Hepatocyte (in vitro differentiated cells): ENCODE data around the gene NME2. TPM values are rescaled to one million over a fixed set of nuclear protein-coding genes. Genes with fewer than 3 reads are reported as not detected.
"Not testable (repeated sequence)": the region's sequence is repeated elsewhere in the genome, so short reads cannot be mapped to it uniquely, and the experiment has no call there.

Source experiments
- DNase-seq: peaks from one replicate; pipeline ENCODE4 v3.0.0-alpha.2; 2016; ENCODE audit warnings: low spot score
- H2AFZ ChIP-seq: fragments of 200-600 bp; sonication (generic); 2 replicates; pipeline ENCODE4 v1.6.0; 2016; ENCODE audit warnings: antibody characterized with exemption, mild to moderate bottlenecking
- H3K27ac ChIP-seq: fragments of 200-600 bp; sonication (generic); 2 replicates; pipeline ENCODE4 v1.5.1; 2016; ENCODE audit warnings: mild to moderate bottlenecking
- H3K27me3 ChIP-seq: fragments of 200-600 bp; sonication (generic); 2 replicates; pipeline ENCODE4 v1.6.1; 2016
- H3K36me3 ChIP-seq: fragments of 200-600 bp; sonication (generic); replicated peaks from 2 replicates; pipeline ENCODE4 v1.5.1; 2016; ENCODE audit warnings: low read depth; ENCODE audit not compliant: insufficient read depth
- H3K4me1 ChIP-seq: fragments of 200-600 bp; sonication (generic); 2 replicates; pipeline ENCODE4 v1.5.1; 2016; ENCODE audit warnings: mild to moderate bottlenecking, moderate library complexity; ENCODE audit not compliant: insufficient read depth
- H3K4me2 ChIP-seq: fragments of 200-600 bp; sonication (generic); 2 replicates; pipeline ENCODE4 v1.6.0; 2016
- H3K4me3 ChIP-seq: fragments of 200-600 bp; sonication (generic); 2 replicates; pipeline ENCODE4 v1.5.1; 2016; ENCODE audit warnings: mild to moderate bottlenecking
- H3K79me2 ChIP-seq: fragments of 200-600 bp; sonication (generic); 2 replicates; pipeline ENCODE4 v1.6.0; 2017; ENCODE audit warnings: mild to moderate bottlenecking
- H3K9me2 ChIP-seq: fragments of 200-600 bp; sonication (generic); replicated peaks from 2 replicates; pipeline ENCODE4 v1.6.0; 2017; ENCODE audit warnings: mild to moderate bottlenecking; ENCODE audit not compliant: insufficient read depth
- H3K9me3 ChIP-seq: fragments of 200-600 bp; sonication (generic); 2 replicates; pipeline ENCODE4 v1.5.1; 2016; ENCODE audit warnings: low read depth, mild to moderate bottlenecking
- H4K20me1 ChIP-seq: fragments of 200-600 bp; sonication (generic); 2 replicates; pipeline ENCODE4 v1.6.0; 2016; ENCODE audit warnings: mild to moderate bottlenecking; ENCODE audit not compliant: insufficient read depth, poor library complexity, severe bottlenecking
- CTCF ChIP-seq: fragments of 200-600 bp; sonication (generic); IDR thresholded peaks from 2 replicates; pipeline ENCODE4 v1.5.1; 2016; ENCODE audit warnings: antibody characterized with exemption, mild to moderate bottlenecking; ENCODE audit not compliant: poor library complexity
- EZH2 ChIP-seq: fragments of 200-600 bp; sonication (generic); IDR thresholded peaks from 2 replicates; pipeline ENCODE4 v1.6.1; 2016; ENCODE audit warnings: antibody characterized with exemption, mild to moderate bottlenecking, borderline replicate concordance
- EZH2phosphoT487 ChIP-seq: fragments of 200-600 bp; sonication (generic); IDR thresholded peaks from one replicate; pipeline ENCODE4 v1.6.1; 2018; ENCODE audit warnings: antibody characterized with exemption, mild to moderate bottlenecking, low read depth, moderate library complexity; ENCODE audit not compliant: unreplicated experiment, severe bottlenecking
- WGBS: methylation state at CpG from one replicate; pipeline ENCODE4 v1.1.6; 2016; ENCODE audit warnings: low lambda C conversion rate; ENCODE audit errors: missing lambda C conversion rate; 5-methylcytosine and 5-hydroxymethylcytosine counted together
- polyA plus RNA-seq: library from polyadenylated mRNA; unstranded; fragments of >200 nt; fragmentation: Nextera tagmentation; extraction: Ambion mirVana; gene quantifications from 2 replicates; pipeline ENCODE4 v1.2.1, GENCODE V29; 2016
- total RNA-seq: library from RNA; depleted of rRNA; stranded (reverse); fragments of >200 nt; gene quantifications from 2 replicates; pipeline ENCODE4 v1.2.3, GENCODE V29; 2014

Gene NME2
- total and polyA plus RNA-seq, 2 experiments from 2014 or later: 290 to 531 TPM

- Histone ChIP-seq H3K4me3 (peak overlapping the region; percentile 97), H3K36me3 (no peaks in the 10 kb centered on the region), H3K4me2 (peak overlapping the region; percentile 87), H2AFZ (peak overlapping the region; percentile 48), H3K27ac (peak overlapping the region; percentile 100), H4K20me1 (peaks cover 41% of the 10 kb centered on the region), H3K4me1 (peaks cover 23% of the 10 kb centered on the region), H3K9me2 (no peaks in the 10 kb centered on the region), H3K27me3 (no peaks in the 10 kb centered on the region), H3K9me3 (no peaks in the 10 kb centered on the region), H3K79me2 (peaks cover 52% of the 10 kb centered on the region)
- no peak for DNase-seq
- under 1% methylated on average over 36 of the region's 42 CpGs for WGBS
- TF ChIP-seq EZH2phosphoT487 (no peak), CTCF (no peak), EZH2 (no peak)
These were observed 45.9 kb upstream of the NME2 start for GRCh38 chr17:51120357-51120738.

GRCh38 chr17:51120739-51121619 lies 45.2 kb upstream of the NME2 start, which contains the start of gene SPAG9:
Gene SPAG9 (minus strand): TSS chr17:51120868. CDS start chr17:51120656, 212 bp downstream.
- Histone ChIP-seq H3K4me3 (peak within 1 kb of the TSS; percentile 97), H4K20me1 (peaks cover 37% of the 10 kb centered on the region), H3K36me3 (no peaks in the 10 kb centered on the region), H3K4me2 (peak within 1 kb of the TSS; percentile 87), H3K9me3 (no peaks in the 10 kb centered on the region), H3K27ac (peak within 1 kb of the TSS; percentile 100), H3K9me2 (no peaks in the 10 kb centered on the region), H3K79me2 (peaks cover 46% of the 10 kb centered on the region), H3K27me3 (no peaks in the 10 kb centered on the region), H2AFZ (peak within 1 kb of the TSS; percentile 48), H3K4me1 (peaks cover 23% of the 10 kb centered on the region)
- no peak for TF ChIP-seq CTCF
- DNase-seq: peak; percentile 99
- WGBS: 1% methylated on average over 21 of the region's 68 CpGs

- DNase-seq: peak; percentile 97
- no peaks in the 10 kb centered on the region for H3K36me3 ChIP-seq
- H3K4me3 ChIP-seq: peak overlapping the region; percentile 52
- peaks cover 28% of the 10 kb centered on the region for H4K20me1 ChIP-seq
- H3K79me2 ChIP-seq: peaks cover 37% of the 10 kb centered on the region
- H3K27me3 ChIP-seq: no peaks in the 10 kb centered on the region
- H3K9me3 ChIP-seq: no peaks in the 10 kb centered on the region
- TF ChIP-seq CTCF: no peak
- TF ChIP-seq EZH2phosphoT487: no peak
- TF ChIP-seq EZH2: no peak
- H3K9me2 ChIP-seq: no peaks in the 10 kb centered on the region
- H2AFZ ChIP-seq: peak overlapping the region; percentile 57
- peak overlapping the region; percentile 100 for H3K27ac ChIP-seq
- H3K4me2 ChIP-seq: peak overlapping the region; percentile 86
- H3K4me1 ChIP-seq: peaks cover 23% of the 10 kb centered on the region
- WGBS: 12% methylated on average over 23 of the region's 23 CpGs
These were observed 44.4 kb upstream of the NME2 start for GRCh38 chr17:51121620-51122472.

- DNase-seq, H3K9me2 ChIP-seq, H3K36me3 ChIP-seq, H3K27me3 ChIP-seq, H3K9me3 ChIP-seq, H3K4me3 ChIP-seq, H2AFZ ChIP-seq: not testable (repeated sequence)
- 85% methylated on average over 10 of the region's 10 CpGs for WGBS
- Histone ChIP-seq H3K79me2 (peaks cover 29% of the 10 kb centered on the region), H4K20me1 (peaks cover 21% of the 10 kb centered on the region), H3K4me2 (peak overlapping the region; percentile 86), H3K4me1 (peaks cover 23% of the 10 kb centered on the region), H3K27ac (peak overlapping the region; percentile 100)
These were observed 43.6 kb upstream of the NME2 start for GRCh38 chr17:51122473-51123115.
